ENCODE measurements around the gene SUN3.

GRCh38 chr7:48058990-48059389 is 30.1 kb upstream of the SUN3 start:
- TF ChIP-seq, protein P1, sequence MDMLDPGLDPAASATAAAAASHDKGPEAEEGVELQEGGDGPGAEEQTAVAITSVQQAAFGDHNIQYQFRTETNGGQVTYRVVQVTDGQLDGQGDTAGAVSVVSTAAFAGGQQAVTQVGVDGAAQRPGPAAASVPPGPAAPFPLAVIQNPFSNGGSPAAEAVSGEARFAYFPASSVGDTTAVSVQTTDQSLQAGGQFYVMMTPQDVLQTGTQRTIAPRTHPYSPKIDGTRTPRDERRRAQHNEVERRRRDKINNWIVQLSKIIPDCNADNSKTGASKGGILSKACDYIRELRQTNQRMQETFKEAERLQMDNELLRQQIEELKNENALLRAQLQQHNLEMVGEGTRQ (CRISPR knock-in tag; IDR thresholded peaks at IDR 0.05): no peak
- TF ChIP-seq HNRNPUL1 (IDR thresholded peaks at IDR 0.05; ENCODE audit: low read length) (no peak), RAD51 (IDR thresholded peaks at IDR 0.05; ENCODE audit: borderline replicate concordance, low read depth) (no peak), EP300 (IDR thresholded peaks at IDR 0.05; ENCODE audit: low read length) (no peak), JUND (IDR thresholded peaks at IDR 0.05; ENCODE audit: borderline replicate concordance, low read depth, low read length) (no peak), JUND (tag; IDR thresholded peaks at IDR 0.05; ENCODE audit: borderline replicate concordance, low read depth, low read length) (no peak), MIER1 (IDR thresholded peaks at IDR 0.05; ENCODE audit: low read depth) (no peak), ZNF280B (CRISPR knock-in tag; IDR thresholded peaks at IDR 0.05) (no peak), FOSL1 (tag; conservative IDR thresholded peaks at IDR 0.05) (no peak)
- TF ChIP-seq, protein P2, sequence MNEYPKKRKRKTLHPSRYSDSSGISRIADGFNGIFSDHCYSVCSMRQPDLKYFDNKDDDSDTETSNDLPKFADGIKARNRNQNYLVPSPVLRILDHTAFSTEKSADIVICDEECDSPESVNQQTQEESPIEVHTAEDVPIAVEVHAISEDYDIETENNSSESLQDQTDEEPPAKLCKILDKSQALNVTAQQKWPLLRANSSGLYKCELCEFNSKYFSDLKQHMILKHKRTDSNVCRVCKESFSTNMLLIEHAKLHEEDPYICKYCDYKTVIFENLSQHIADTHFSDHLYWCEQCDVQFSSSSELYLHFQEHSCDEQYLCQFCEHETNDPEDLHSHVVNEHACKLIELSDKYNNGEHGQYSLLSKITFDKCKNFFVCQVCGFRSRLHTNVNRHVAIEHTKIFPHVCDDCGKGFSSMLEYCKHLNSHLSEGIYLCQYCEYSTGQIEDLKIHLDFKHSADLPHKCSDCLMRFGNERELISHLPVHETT (CRISPR knock-in tag; conservative IDR thresholded peaks at IDR 0.05 in 1 of 2, IDR thresholded peaks at IDR 0.05 in 1 of 2): no peak
- TF ChIP-seq, protein P3, sequence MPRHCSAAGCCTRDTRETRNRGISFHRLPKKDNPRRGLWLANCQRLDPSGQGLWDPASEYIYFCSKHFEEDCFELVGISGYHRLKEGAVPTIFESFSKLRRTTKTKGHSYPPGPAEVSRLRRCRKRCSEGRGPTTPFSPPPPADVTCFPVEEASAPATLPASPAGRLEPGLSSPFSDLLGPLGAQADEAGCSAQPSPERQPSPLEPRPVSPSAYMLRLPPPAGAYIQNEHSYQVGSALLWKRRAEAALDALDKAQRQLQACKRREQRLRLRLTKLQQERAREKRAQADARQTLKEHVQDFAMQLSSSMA (CRISPR knock-in tag; IDR thresholded peaks at IDR 0.05): no peak
